Hindlimb muscle (tissue), 1 donor: ENCODE data around the gene F8. TPM values are rescaled to one million over a fixed set of nuclear protein-coding genes. Genes with fewer than 3 reads are reported as not detected.
A peak's percentile ranks its signal among the peaks of the same experiment; 100 is the strongest.
"Not testable (repeated sequence)": the region's sequence is repeated elsewhere in the genome, so short reads cannot be mapped to it uniquely, and the experiment has no call there.

Experiments
- DNase-seq: peaks from one replicate; pipeline ENCODE4 v3.0.0-alpha.2; 2013
- polyA plus RNA-seq: library from polyadenylated mRNA; unstranded; fragments of 120-200 nt; gene quantifications from one replicate; pipeline ENCODE4 v1.2.1, GENCODE V29; 2013; ENCODE audit not compliant: insufficient read length

Gene F8
- polyA plus RNA-seq, 1 donor = 5.4 TPM

GRCh38 chrX:154980330-154981115, 42.0 kb downstream of the F8 start:
- DNase-seq = peak; percentile 50

- DNase-seq = no peak
Observed at GRCh38 chrX:154979629-154980028, 42.9 kb downstream of the F8 start.

- no peak for DNase-seq
Observed at GRCh38 chrX:154968353-154968752, 54.2 kb downstream of the F8 start.

- DNase-seq = no peak
Observed at GRCh38 chrX:154967603-154968002, 54.9 kb downstream of the F8 start.

GRCh38 chrX:154961947-154962346, 60.6 kb downstream of the F8 start:
- DNase-seq = no peak

GRCh38 chrX:154955799-154956198, 66.7 kb downstream of the F8 start:
- not testable (repeated sequence) for DNase-seq

GRCh38 chrX:154939265-154939664, 83.3 kb downstream of the F8 start:
- DNase-seq = not testable (repeated sequence)

- DNase-seq = not testable (repeated sequence)
Observed at GRCh38 chrX:154924771-154925170, 97.8 kb downstream of the F8 start.

GRCh38 chrX:154918060-154918483, 104.5 kb downstream of the F8 start:
- peak; percentile 50 for DNase-seq

GRCh38 chrX:154914052-154914451, 108.5 kb downstream of the F8 start:
- no peak for DNase-seq

GRCh38 chrX:154910528-154910927, 112.0 kb downstream of the F8 start:
- not testable (repeated sequence) for DNase-seq

GRCh38 chrX:154910048-154910447, 112.5 kb downstream of the F8 start:
- DNase-seq = not testable (repeated sequence)

- DNase-seq = no peak
Observed at GRCh38 chrX:154908821-154909220, 113.7 kb downstream of the F8 start.

- no peak for DNase-seq
Observed at GRCh38 chrX:154902408-154902807, 120.1 kb downstream of the F8 start.

GRCh38 chrX:154900323-154900722, 122.2 kb downstream of the F8 start:
- no peak for DNase-seq

- DNase-seq = no peak
Observed at GRCh38 chrX:154892296-154892695, 130.2 kb downstream of the F8 start.

- DNase-seq = no peak
Observed at GRCh38 chrX:154890990-154891639, 131.4 kb downstream of the F8 start.

GRCh38 chrX:154886789-154887221, 135.7 kb downstream of the F8 start:
- DNase-seq = not testable (repeated sequence)

- DNase-seq = not testable (repeated sequence)
Observed at GRCh38 chrX:154886069-154886788, 136.3 kb downstream of the F8 start, which contains the start of gene F8A1. Gene F8A1, plus strand, starts transcription at chrX:154886355. Its CDS starts 20 bp downstream, at chrX:154886375.

- DNase-seq = not testable (repeated sequence)
Observed at GRCh38 chrX:154885549-154885948, 137.0 kb downstream of the F8 start.

GRCh38 chrX:154885057-154885456, 137.5 kb downstream of the F8 start:
- not testable (repeated sequence) for DNase-seq

GRCh38 chrX:154884069-154884468, 138.5 kb downstream of the F8 start:
- not testable (repeated sequence) for DNase-seq

- no peak for DNase-seq
Observed at GRCh38 chrX:154873329-154873728, 149.2 kb downstream of the F8 start.
